Ascending aorta (tissue), 2 donors: ENCODE measurements around the gene CLIP4. TPM values are rescaled to one million over a fixed set of nuclear protein-coding genes. Genes with fewer than 3 reads are reported as not detected.

Experiments used
- DNase-seq, 2 donors: peaks; one replicate each; pipeline ENCODE4 v3.0.0-alpha.2; 2019; ENCODE audit warnings: low spot score in 2 of 2
- H3K27ac ChIP-seq, 2 donors: fragments of 200-600 bp; sonication (generic); one replicate each; pipeline ENCODE4 v1.5.1; 2016 to 2017; ENCODE audit warnings: mild to moderate bottlenecking in 1 of 2
- H3K27me3 ChIP-seq: fragments of 200-600 bp; sonication (generic); one replicate; pipeline ENCODE4 v1.5.1; 2017
- H3K36me3 ChIP-seq, 2 donors: fragments of 200-600 bp; sonication (generic); one replicate each; pipeline ENCODE4 v1.5.1; 2016
- H3K4me1 ChIP-seq, 2 donors: fragments of 200-600 bp; sonication (generic); one replicate each; pipeline ENCODE4 v1.5.1; 2016 to 2017; ENCODE audit warnings: mild to moderate bottlenecking in 1 of 2
- H3K4me3 ChIP-seq, 2 donors: fragments of 200-600 bp; sonication (generic); one replicate each; pipeline ENCODE4 v1.5.1; 2016 to 2017; ENCODE audit warnings: mild to moderate bottlenecking in 1 of 2
- H3K9me3 ChIP-seq, 2 donors: fragments of 200-600 bp; sonication (generic); one replicate each; pipeline ENCODE4 v1.5.1; 2016
- intact Hi-C: fragments of 100-400 bp; cut with DNase I; formaldehyde crosslinking; loops from one replicate; pipeline ENCODE4 v1.15.1; 2023
- total RNA-seq: library from RNA; depleted of rRNA; stranded (reverse); fragments of >200 nt; gene quantifications from one replicate; pipeline ENCODE4 v1.1.0, GENCODE V29; 2016
- TF ChIP-seq, protein P1 (sequence below), 3 experiments: fragments of 200-600 bp in 2 of 3; fragments of 450-650 bp in 1 of 3; sonication (generic) in 2 of 3; IDR thresholded peaks; one replicate each; pipeline ENCODE4 v1.5.1; 2016 to 2019; ENCODE audit warnings: antibody characterized with exemption in 3 of 3, mild to moderate bottlenecking in 1 of 3, moderate library complexity in 1 of 3

CLIP4 gene
- total RNA-seq, 1 donor from 2014 or later: 9.5 TPM

DNA sequence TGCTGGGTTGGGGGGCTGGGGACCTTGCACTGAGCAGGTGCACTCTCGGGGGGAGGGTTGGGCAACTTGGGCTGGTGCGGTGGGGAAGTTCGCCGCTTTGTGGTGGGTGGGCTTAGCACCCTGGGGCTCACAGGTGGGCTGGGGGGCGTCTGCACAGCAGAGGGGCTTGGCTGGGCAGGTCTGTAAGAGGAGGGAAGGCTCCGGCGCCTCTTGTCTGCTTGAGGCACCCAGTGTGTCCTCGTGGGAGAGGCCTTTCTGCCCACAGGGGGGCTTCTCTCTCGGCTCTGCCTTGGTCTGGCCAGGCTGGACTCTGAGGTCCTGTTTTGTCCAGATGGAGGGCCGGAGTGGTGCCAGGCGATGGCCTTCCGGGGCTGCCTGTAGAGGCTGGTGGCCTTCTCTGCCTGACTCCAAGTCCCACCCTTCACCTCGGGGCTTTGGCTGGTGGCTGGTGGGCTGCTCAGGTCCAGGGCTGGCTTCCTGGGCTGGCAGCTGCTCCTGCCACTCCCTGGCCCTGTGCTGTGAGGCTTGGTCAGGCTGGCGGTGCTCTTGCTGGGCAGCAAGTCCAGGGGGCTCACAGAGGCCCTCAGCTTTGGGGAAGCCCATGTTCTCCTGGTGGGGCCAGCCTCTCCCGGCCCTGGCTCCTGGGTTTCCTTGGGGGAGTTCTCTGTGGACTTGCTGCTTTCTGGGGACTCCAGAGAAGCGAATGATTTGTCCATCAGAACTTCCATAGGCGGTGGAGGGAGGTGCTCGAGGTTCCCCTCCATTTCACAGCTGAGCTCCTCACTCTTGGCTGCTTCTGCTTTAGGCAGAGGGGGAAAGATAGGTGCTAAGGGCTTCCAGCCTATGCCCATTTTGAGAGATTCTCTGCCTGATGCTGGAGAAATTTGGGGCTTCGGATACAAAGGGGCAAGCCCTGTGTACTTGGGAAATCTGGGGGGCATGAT, 43.9 kb upstream of the CLIP4 start:
- no peak for DNase-seq
- TF ChIP-seq, protein P1, sequence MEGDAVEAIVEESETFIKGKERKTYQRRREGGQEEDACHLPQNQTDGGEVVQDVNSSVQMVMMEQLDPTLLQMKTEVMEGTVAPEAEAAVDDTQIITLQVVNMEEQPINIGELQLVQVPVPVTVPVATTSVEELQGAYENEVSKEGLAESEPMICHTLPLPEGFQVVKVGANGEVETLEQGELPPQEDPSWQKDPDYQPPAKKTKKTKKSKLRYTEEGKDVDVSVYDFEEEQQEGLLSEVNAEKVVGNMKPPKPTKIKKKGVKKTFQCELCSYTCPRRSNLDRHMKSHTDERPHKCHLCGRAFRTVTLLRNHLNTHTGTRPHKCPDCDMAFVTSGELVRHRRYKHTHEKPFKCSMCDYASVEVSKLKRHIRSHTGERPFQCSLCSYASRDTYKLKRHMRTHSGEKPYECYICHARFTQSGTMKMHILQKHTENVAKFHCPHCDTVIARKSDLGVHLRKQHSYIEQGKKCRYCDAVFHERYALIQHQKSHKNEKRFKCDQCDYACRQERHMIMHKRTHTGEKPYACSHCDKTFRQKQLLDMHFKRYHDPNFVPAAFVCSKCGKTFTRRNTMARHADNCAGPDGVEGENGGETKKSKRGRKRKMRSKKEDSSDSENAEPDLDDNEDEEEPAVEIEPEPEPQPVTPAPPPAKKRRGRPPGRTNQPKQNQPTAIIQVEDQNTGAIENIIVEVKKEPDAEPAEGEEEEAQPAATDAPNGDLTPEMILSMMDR (IDR thresholded peaks at IDR 0.05): no peak
- no peak overlapping the region for H3K4me3 ChIP-seq

GRCh38 chr2:29072251-29072650, 43.0 kb upstream of the CLIP4 start:
- Histone ChIP-seq H3K4me3 (no peak overlapping the region), H3K27ac (no peak overlapping the region)
- intact Hi-C loops: no loop called here

More for the DNA sequence above, 43.9 kb upstream of the CLIP4 start:
- H3K36me3 ChIP-seq: no peaks in the 10 kb centered on the region
- H3K4me1 ChIP-seq: no peaks in the 10 kb centered on the region
- no peaks in the 10 kb centered on the region for H3K9me3 ChIP-seq
- H3K27ac ChIP-seq: no peak overlapping the region
- no peaks in the 10 kb centered on the region for H3K27me3 ChIP-seq
- intact Hi-C loops: no loop called here

GRCh38 chr2:29072971-29073725, 42.1 kb upstream of the CLIP4 start:
- no peaks in the 10 kb centered on the region for H3K9me3 ChIP-seq
- H3K36me3 ChIP-seq: no peaks in the 10 kb centered on the region
- H3K4me1 ChIP-seq: no peaks in the 10 kb centered on the region
- no peak for DNase-seq
- no peak overlapping the region for H3K4me3 ChIP-seq
- no peaks in the 10 kb centered on the region for H3K27me3 ChIP-seq
- intact Hi-C loops: no loop called here
- H3K27ac ChIP-seq: no peak overlapping the region
- TF ChIP-seq, protein P1 (IDR thresholded peaks at IDR 0.05): no peak

More at GRCh38 chr2:29072251-29072650, 43.0 kb upstream of the CLIP4 start:
- Histone ChIP-seq H3K9me3 (no peaks in the 10 kb centered on the region), H3K4me1 (no peaks in the 10 kb centered on the region), H3K36me3 (no peaks in the 10 kb centered on the region), H3K27me3 (no peaks in the 10 kb centered on the region)
- DNase-seq: no peak
- TF ChIP-seq, protein P1 (IDR thresholded peaks at IDR 0.05): no peak

GRCh38 chr2:29073933-29074332, 41.3 kb upstream of the CLIP4 start:
- no peak overlapping the region for H3K27ac ChIP-seq
- H3K27me3 ChIP-seq: no peaks in the 10 kb centered on the region
- H3K4me1 ChIP-seq: no peaks in the 10 kb centered on the region
- TF ChIP-seq, protein P1 (IDR thresholded peaks at IDR 0.05): no peak
- H3K9me3 ChIP-seq: no peaks in the 10 kb centered on the region
- intact Hi-C loops: no loop called here
- no peaks in the 10 kb centered on the region for H3K36me3 ChIP-seq
- no peak overlapping the region for H3K4me3 ChIP-seq
- DNase-seq: no peak

DNA sequence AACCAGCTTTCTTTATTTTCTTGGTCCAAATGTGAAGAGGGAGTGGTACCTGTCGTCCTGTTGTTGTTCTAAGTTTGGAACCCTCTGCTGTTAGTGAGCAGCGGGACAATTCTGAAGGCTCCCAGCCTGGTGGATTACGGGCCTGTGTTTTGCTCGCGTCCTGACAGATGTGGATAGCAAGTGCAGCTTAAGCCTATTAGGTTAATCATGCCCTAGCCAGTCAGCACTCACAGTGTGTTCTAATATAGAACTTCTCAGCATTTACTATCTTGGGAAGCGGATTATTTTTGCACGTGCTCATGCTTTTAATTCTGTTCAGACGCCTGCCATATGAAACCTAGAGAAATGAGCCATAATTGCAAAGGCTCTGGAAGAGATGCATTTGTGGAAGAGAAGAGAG, 40.8 kb upstream of the CLIP4 start, which contains the start of gene PCARE:
PCARE (minus strand) TSS at position 113 of the 400 bp plus-strand sequence. CDS start 262 bp downstream, outside the sequence.
- H3K27ac ChIP-seq: no peak within 1 kb of the TSS

More for the DNA sequence above, 40.8 kb upstream of the CLIP4 start, which contains the start of gene PCARE:
- Histone ChIP-seq H3K27me3 (no peaks in the 10 kb centered on the region), H3K4me3 (no peak within 1 kb of the TSS), H3K4me1 (no peaks in the 10 kb centered on the region), H3K36me3 (no peaks in the 10 kb centered on the region), H3K9me3 (peaks cover 0 to 1% of the 10 kb centered on the region in 2 donors)
- TF ChIP-seq, protein P1 (IDR thresholded peaks at IDR 0.05): no peak
- no peak for DNase-seq
- intact Hi-C loops: no loop called here
